CD14-positive monocyte (primary cell): ENCODE results near the gene RNF26. TPM values are rescaled to one million over a fixed set of nuclear protein-coding genes. Genes with fewer than 3 reads are reported as not detected.

Experiments
- DNase-seq, 3 donors: peaks; one replicate each; pipeline ENCODE4 v3.0.0-alpha.2; 2011 to 2022
- H2AFZ ChIP-seq: 2 replicates; pipeline ENCODE4 v1.6.0; 2012; ENCODE audit warnings: mild to moderate bottlenecking, low read depth, low read length, inconsistent platforms; ENCODE audit not compliant: insufficient read depth, poor library complexity, severe bottlenecking
- H3K27ac ChIP-seq, 2 donors: 1 replicate in 1 of 2; 2 replicates in 1 of 2; pipeline ENCODE4 v1.5.1; 2012 to 2013; ENCODE audit warnings: low read length in 2 of 2, control low read depth in 1 of 2, inconsistent platforms in 1 of 2, low read depth in 1 of 2, mild to moderate bottlenecking in 1 of 2
- H3K27me3 ChIP-seq, 2 donors: one replicate each; pipeline versions ENCODE4 v1.6.0 to v1.6.1; 2011 to 2013; ENCODE audit warnings: low read length in 2 of 2; ENCODE audit not compliant: control insufficient read depth in 2 of 2, insufficient read depth in 2 of 2
- H3K36me3 ChIP-seq, 2 donors: replicated peaks in 1 of 2; 1 replicate in 1 of 2; 2 replicates in 1 of 2; pipeline versions ENCODE4 v1.5.1 to v1.6.1; 2012 to 2013; ENCODE audit warnings: low read length in 2 of 2, control low read depth in 1 of 2, inconsistent platforms in 1 of 2, mild to moderate bottlenecking in 1 of 2; ENCODE audit not compliant: insufficient read depth in 2 of 2, control insufficient read depth in 1 of 2
- H3K4me1 ChIP-seq, 2 donors: 1 replicate in 1 of 2; 2 replicates in 1 of 2; pipeline versions ENCODE4 v1.5.1 to v1.6.1; 2012 to 2013; ENCODE audit warnings: low read length in 2 of 2, control low read depth in 1 of 2, inconsistent platforms in 1 of 2, mild to moderate bottlenecking in 1 of 2, moderate library complexity in 1 of 2; ENCODE audit not compliant: insufficient read depth in 2 of 2, control insufficient read depth in 1 of 2
- H3K4me2 ChIP-seq: replicated peaks from 2 replicates; pipeline ENCODE3; 2012; ENCODE audit warnings: low read length, moderate library complexity, mild to moderate bottlenecking; ENCODE audit not compliant: poor library complexity, severe bottlenecking; ENCODE audit errors: extremely low read depth
- H3K4me3 ChIP-seq, 3 experiments: fragments of 200-600 bp in 1 of 3; sonication (generic) in 1 of 3; replicated peaks in 1 of 3; 1 replicate in 2 of 3; 2 replicates in 1 of 3; pipeline ENCODE4 v1.5.1; 2011 to 2013; ENCODE audit warnings: low read length in 3 of 3, mild to moderate bottlenecking in 3 of 3, control low read depth in 2 of 3, low read depth in 2 of 3, inconsistent platforms in 1 of 3, moderate library complexity in 1 of 3
- H3K79me2 ChIP-seq: 2 replicates; pipeline ENCODE4 v1.6.0; 2012; ENCODE audit warnings: mild to moderate bottlenecking, control low read depth, inconsistent platforms, low read length, moderate library complexity; ENCODE audit not compliant: insufficient read depth
- H3K9ac ChIP-seq: 2 replicates; pipeline ENCODE4 v1.6.0; 2017; ENCODE audit warnings: low read length, mild to moderate bottlenecking; ENCODE audit not compliant: insufficient read depth, poor library complexity, severe bottlenecking
- H3K9me3 ChIP-seq, 2 donors: replicated peaks in 1 of 2; 1 replicate in 1 of 2; 2 replicates in 1 of 2; pipeline versions ENCODE4 v1.5.1 to v1.6.1; 2012 to 2013; ENCODE audit warnings: low read length in 2 of 2, control low read depth in 1 of 2; ENCODE audit not compliant: control insufficient read depth in 1 of 2, insufficient read depth in 1 of 2
- H4K20me1 ChIP-seq: 2 replicates; pipeline ENCODE4 v1.6.0; 2012; ENCODE audit warnings: mild to moderate bottlenecking, low read length, control low read depth, moderate library complexity; ENCODE audit not compliant: insufficient read depth
- H3K27ac Mint-ChIP-seq, 7 donors: one replicate each; pipeline ENCODE4 v1.8.0; 2020; ENCODE audit warnings: mild to moderate bottlenecking in 7 of 7, mixed read lengths in 7 of 7, moderate library complexity in 6 of 7, inconsistent platforms in 2 of 7
- H3K27me3 Mint-ChIP-seq, 3 donors: one replicate each; pipeline ENCODE4 v1.8.0; 2021 to 2022; ENCODE audit warnings: low read depth in 3 of 3, mild to moderate bottlenecking in 3 of 3, mixed read lengths in 3 of 3, moderate library complexity in 3 of 3, inconsistent platforms in 1 of 3
- H3K36me3 Mint-ChIP-seq, 2 donors: one replicate each; pipeline ENCODE4 v1.8.0; 2020; ENCODE audit warnings: mixed read lengths in 2 of 2, inconsistent platforms in 1 of 2, mild to moderate bottlenecking in 1 of 2
- H3K4me1 Mint-ChIP-seq: one replicate; pipeline ENCODE4 v1.8.0; 2020; ENCODE audit warnings: mild to moderate bottlenecking, mixed read lengths
- H3K4me3 Mint-ChIP-seq, 2 donors: one replicate each; pipeline ENCODE4 v1.8.0; 2020; ENCODE audit warnings: mild to moderate bottlenecking in 2 of 2, mixed read lengths in 2 of 2, moderate library complexity in 1 of 2
- H3K9me3 Mint-ChIP-seq, 7 donors: one replicate each; pipeline ENCODE4 v1.8.0; 2020 to 2022; ENCODE audit warnings: mixed read lengths in 7 of 7, mild to moderate bottlenecking in 6 of 7, moderate library complexity in 6 of 7, inconsistent platforms in 2 of 7
- CTCF ChIP-seq: fragments of 200-600 bp; IDR thresholded peaks from one replicate; pipeline ENCODE4 v1.8.0; 2022; ENCODE audit warnings: antibody characterized with exemption, mild to moderate bottlenecking
- WGBS: methylation state at CpG from one replicate; pipeline ENCODE4 v1.1.5; 2013; ENCODE audit warnings: missing lambda C conversion rate; ENCODE audit not compliant: insufficient coverage; 5-methylcytosine and 5-hydroxymethylcytosine counted together
- intact Hi-C, 2 donors: fragments of 100-400 bp; cut with micrococcal nuclease; formaldehyde crosslinking; loops; one replicate each; pipeline versions ENCODE4 v1.15.0 to v1.15.1; 2023
- polyA plus RNA-seq, 3 donors: library from polyadenylated mRNA; depleted of rRNA in 1 of 3; unstranded in 2 of 3; stranded (reverse) in 1 of 3; fragments of 300-500 nt in 2 of 3; fragments of >200 nt in 1 of 3; fragmentation: Illumina TruSeq in 2 of 3; gene quantifications; 1 replicate in 2 of 3; 2 replicates in 1 of 3; pipeline ENCODE4 v1.2.3, GENCODE V29; 2012 to 2021

RNF26 gene
- polyA plus RNA-seq, 3 donors = 6.8 to 27.6 (median 20.5) TPM

DNA sequence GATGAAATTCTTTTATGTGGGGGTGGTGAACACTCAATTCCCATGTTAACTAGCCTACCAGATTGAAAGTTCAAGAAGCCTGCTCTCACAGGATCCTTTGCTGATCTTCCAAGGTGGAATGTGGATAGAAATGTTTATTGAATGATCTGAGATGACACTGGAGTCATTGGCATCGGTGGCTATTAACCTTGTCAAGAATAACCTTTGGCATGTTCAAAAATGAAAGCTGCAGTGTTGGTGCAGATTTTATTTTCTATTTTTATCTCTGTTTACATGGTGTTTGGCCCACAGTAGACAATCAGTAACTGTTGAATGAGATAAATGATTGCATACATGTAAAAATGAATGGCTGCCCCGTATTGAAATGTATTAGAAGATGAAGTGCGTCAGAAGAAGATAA lies 36.4 kb upstream of the RNF26 start:
- H3K9me3 Mint-ChIP-seq = no peaks in the 10 kb centered on the region
- WGBS = 100% methylated on average over 1 of the region's 3 CpGs
- peaks cover 99% of the 10 kb centered on the region for H4K20me1 ChIP-seq

DNA sequence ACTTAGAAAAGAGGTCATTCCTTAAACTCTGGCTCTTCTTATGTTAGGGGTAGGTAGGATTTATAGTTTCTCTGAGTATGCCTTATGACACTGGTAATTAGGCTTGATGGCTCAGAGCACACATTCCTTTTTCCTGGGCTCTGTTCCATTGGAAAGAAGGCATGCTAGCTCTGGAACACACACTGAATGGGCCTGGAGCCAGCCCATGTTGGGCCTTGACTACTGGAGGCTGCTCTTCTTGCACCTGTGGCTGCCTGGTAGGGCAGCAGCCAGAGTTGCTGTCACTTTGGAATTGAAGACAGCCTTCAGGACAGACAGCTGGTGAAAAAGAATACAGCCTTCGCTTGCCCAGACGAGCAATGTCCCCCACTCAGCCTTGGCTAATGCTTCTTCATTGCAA lies 35.6 kb upstream of the RNF26 start:
- Histone ChIP-seq H3K4me3 (no peak overlapping the region), H4K20me1 (peaks cover 99% of the 10 kb centered on the region), H2AFZ (no peak overlapping the region), H3K79me2 (peaks cover 4% of the 10 kb centered on the region), H3K4me2 (no peak overlapping the region), H3K27ac (no peak overlapping the region), H3K9me3 (no peaks in the 10 kb centered on the region), H3K36me3 (peaks cover 94 to 100% of the 10 kb centered on the region in 2 donors), H3K27me3 (no peaks in the 10 kb centered on the region), H3K4me1 (no peaks in the 10 kb centered on the region), H3K9ac (no peak overlapping the region)
- H3K4me1 Mint-ChIP-seq = no peaks in the 10 kb centered on the region
- H3K9me3 Mint-ChIP-seq = no peaks in the 10 kb centered on the region
- peak overlapping the region in 2 of 7 donors; percentile 21 to 63 for H3K27ac Mint-ChIP-seq
- peaks cover 88 to 100% of the 10 kb centered on the region in 2 donors for H3K36me3 Mint-ChIP-seq
- H3K27me3 Mint-ChIP-seq = no peaks in the 10 kb centered on the region
- H3K4me3 Mint-ChIP-seq = no peak overlapping the region
- DNase-seq = no peak
- TF ChIP-seq CTCF = no peak
- 100% methylated on average over 1 of the region's 2 CpGs for WGBS
- intact Hi-C loops = no loop called here

More for the DNA sequence above, 36.4 kb upstream of the RNF26 start:
- peaks cover 4% of the 10 kb centered on the region for H3K79me2 ChIP-seq
- no peak overlapping the region for H3K4me2 ChIP-seq
- DNase-seq = no peak
- intact Hi-C loops = no loop called here
- H3K36me3 ChIP-seq = peaks cover 92 to 100% of the 10 kb centered on the region in 2 donors
- no peak overlapping the region for H3K4me3 ChIP-seq
- H3K27me3 Mint-ChIP-seq = no peaks in the 10 kb centered on the region
- H3K4me1 Mint-ChIP-seq = no peaks in the 10 kb centered on the region
- H3K36me3 Mint-ChIP-seq = peaks cover 86 to 100% of the 10 kb centered on the region in 2 donors
- no peak overlapping the region for H3K9ac ChIP-seq
- no peaks in the 10 kb centered on the region for H3K4me1 ChIP-seq
- no peak overlapping the region for H2AFZ ChIP-seq
- H3K9me3 ChIP-seq = no peaks in the 10 kb centered on the region
- no peak for TF ChIP-seq CTCF
- H3K4me3 Mint-ChIP-seq = no peak overlapping the region
- no peak overlapping the region for H3K27ac ChIP-seq
- H3K27ac Mint-ChIP-seq = no peak overlapping the region
- no peaks in the 10 kb centered on the region for H3K27me3 ChIP-seq
